Measurements from ENCODE around the gene ZNF506.
A peak's percentile ranks its signal among the peaks of the same experiment; 100 is the strongest.
"Not testable (repeated sequence)": the region's sequence is repeated elsewhere in the genome, so short reads cannot be mapped to it uniquely, and the experiment has no call there.

ZNF506 gene

DNA sequence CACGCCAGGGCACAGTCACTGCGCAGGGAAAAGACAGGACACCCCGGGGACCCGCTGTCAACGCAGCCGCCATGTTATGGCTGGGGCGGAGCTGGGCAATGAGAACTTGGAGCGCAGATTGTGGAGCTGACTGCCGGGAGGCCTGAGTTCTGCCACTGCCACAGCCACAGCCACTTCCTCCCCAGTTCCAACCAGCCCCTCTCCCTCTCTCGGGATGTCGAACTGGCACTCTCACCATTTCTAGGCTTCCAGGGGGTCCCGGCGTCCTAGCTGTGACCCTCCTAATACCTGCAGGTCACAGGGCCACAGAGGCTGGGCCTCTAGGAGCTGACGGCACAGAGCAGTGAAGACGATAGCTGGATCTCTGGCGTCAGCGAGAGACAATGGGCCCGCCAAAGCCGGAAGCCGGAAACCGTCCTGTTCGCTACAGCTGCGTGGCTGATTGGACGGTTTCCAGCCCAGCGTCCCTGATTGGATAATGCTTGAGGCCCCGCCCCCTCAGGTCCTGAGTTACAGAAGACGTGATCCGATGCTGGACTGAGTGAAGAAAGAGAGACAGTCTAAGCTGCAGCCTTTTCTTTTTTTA is at the start of gene ZNF506:
ZNF506 (minus strand) TSS at position 385 of the 586 bp plus-strand sequence; CDS start at position 238, 147 bp downstream.
- DNase-seq (ENCODE audit: low read depth, low spot score) = peak; percentile 96

GRCh38 chr19:19870086-19870485 is 48.5 kb upstream of the ZNF506 start:
- not testable (repeated sequence) for DNase-seq (ENCODE audit: low read depth, low spot score)

DNA sequence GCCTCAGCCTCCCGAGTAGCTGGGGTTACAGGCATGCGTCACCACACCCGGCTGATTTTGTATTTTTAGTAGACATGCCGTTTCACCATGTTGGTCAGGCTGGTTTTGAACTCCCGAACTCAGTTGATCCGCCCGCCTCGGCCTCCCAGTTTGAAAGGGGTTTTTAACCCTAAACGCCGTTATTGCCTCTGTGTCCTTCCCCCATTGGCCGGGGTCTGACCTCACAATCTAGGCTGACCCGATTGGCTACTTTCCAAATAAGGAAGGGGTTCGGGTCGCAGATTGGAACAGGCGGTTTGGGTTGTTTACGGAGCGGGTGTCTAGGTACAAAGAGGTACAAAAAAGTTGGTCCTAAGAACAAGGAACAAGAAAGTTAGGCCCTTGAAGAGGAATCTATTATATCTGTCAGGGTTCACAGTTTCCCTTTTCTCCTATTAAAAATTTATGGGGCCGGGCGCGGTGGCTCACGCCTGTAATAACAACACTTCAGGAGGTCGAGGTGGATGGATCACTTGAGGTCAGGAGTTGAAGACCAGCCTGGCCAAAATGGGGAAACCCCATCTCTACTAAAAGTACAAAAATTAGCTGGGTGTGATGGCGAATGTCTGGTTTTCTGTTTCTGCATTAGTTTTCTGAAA is 45.2 kb upstream of the ZNF506 start:
- DNase-seq (ENCODE audit: low read depth, low spot score) = peak; percentile 86

- peak; percentile 98 for DNase-seq (ENCODE audit: low read depth, low spot score)
These were observed 44.4 kb upstream of the ZNF506 start, which contains the start of gene ZNF253 for GRCh38 chr19:19865750-19866610. Gene ZNF253 (plus strand): TSS chr19:19865882. CDS start chr19:19865997, 115 bp downstream.

DNA sequence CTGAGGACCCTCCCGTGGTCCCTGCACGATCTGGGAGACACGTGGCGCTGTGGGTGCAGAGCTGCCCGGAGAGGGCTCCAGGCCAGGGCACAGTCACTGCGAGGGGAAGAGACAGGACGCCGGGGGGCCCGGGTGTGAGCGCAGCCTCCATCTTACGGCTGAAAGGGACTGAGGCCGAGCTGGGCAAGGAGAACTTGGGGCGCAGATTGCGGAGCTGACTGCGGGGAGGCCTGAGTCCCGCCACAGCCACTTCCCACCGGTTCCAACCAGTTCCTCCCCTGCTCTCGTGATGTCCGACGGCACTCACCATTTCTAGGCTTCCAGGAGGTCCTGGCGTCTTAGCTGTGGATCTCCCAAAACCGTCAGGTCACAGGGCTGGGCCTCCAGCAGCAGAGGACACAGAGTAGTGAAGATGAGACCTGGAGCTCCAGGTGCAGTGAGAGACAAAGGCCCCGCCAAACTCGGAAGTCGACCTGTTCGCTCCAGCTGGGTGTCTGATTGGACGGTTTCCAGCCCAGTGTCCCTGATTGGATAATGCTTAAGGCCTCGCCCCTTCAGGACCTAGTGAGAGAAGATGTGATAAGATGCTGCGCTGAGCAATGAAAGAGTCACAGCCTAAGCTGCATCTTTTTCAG is 39.3 kb upstream of the ZNF506 start:
- DNase-seq (ENCODE audit: low read depth, low spot score) = peak; percentile 16

GRCh38 chr19:19858751-19859150 is 37.2 kb upstream of the ZNF506 start:
- DNase-seq (ENCODE audit: low read depth, low spot score) = no peak

DNA sequence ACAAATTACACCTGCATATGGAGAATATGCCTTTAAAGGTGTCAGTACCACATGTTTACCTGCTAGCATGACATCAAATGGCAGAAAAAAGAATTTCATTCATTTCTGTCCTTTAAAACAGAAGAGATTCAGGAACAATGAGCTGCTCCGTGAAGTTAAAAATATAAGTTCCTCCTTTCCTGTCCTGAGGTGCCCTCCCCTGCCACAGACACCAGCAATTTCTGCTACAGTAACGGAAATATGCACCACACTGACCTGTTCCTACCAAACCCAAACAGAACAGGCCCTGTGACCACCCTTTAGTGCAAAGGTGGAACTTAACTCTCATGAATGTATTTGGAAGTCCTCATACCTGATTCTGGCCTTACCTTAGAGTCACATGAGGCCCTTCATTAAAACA is 30.2 kb upstream of the ZNF506 start:
- DNase-seq (ENCODE audit: low read depth, low spot score) = not testable (repeated sequence)

GRCh38 chr19:19849056-19849455 is 27.5 kb upstream of the ZNF506 start:
- no peak for DNase-seq (ENCODE audit: low read depth, low spot score)

- DNase-seq (ENCODE audit: low read depth, low spot score) = no peak
These were observed 26.2 kb upstream of the ZNF506 start for GRCh38 chr19:19847781-19848180.

DNA sequence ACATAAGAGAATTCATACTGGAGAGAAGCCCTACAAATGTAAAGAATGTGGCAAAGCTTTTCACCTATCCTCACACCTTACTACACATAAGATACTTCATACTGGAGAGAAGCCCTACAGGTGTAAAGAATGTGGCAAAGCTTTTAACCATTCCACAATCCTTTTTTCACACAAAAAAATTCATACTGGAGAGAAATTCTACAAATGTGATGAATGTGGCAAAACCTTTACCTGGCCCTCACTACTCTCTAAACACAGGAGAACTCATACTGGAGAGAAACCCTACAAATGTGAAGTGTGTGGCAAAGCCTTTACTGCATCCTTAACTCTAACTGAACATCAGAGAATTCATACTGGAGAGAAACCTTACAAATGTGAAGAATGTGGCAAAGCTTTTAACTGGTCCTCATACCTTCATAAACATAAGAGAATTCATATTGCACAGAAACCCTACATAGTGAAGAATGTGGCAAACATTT is 14.0 kb upstream of the ZNF506 start:
- no peak for DNase-seq (ENCODE audit: low read depth, low spot score)

DNA sequence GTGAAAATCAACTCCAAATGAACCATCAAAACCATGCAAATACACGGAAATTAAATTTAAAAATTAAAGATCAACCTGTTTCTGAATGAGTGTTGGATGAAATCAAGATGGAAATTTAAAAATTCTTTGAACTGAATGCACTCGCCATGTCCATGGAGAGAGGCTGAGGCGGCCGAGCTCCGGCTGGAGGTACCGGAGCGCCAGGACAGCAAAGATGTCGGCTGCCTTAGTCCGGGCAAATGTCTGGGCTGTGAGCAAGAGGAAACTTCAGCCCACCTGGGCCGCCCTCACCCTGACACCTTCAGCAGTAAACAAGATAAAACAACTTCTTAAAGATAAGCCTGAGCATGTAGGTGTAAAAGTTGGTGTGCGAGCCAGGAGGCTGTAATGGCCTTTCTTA is 5.3 kb upstream of the ZNF506 start:
- no peak for DNase-seq (ENCODE audit: low read depth, low spot score)

DNA sequence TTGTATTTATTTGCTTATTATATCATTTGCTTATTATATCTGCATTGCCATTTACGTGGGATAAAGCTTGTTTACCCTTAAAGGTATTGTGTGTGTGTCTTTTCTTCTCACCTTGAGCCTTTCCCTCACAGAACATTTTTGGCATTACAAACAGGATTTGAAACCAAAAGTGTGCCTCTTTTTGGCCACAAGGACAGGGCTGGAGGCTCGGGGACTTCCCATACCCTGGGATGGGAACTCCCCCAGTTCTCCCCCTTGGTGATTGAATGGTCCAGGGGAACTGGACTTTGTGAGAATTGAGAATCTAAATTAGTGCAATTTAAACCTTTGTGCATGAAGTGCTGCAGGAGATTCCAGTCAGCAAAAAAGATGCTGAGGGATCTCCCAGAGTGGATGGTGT is 2.4 kb upstream of the ZNF506 start:
- no peak for DNase-seq (ENCODE audit: low read depth, low spot score)

GRCh38 chr19:19821976-19822375 is 426 bp upstream of the ZNF506 start:
- not testable (repeated sequence) for DNase-seq (ENCODE audit: low read depth, low spot score)

DNA sequence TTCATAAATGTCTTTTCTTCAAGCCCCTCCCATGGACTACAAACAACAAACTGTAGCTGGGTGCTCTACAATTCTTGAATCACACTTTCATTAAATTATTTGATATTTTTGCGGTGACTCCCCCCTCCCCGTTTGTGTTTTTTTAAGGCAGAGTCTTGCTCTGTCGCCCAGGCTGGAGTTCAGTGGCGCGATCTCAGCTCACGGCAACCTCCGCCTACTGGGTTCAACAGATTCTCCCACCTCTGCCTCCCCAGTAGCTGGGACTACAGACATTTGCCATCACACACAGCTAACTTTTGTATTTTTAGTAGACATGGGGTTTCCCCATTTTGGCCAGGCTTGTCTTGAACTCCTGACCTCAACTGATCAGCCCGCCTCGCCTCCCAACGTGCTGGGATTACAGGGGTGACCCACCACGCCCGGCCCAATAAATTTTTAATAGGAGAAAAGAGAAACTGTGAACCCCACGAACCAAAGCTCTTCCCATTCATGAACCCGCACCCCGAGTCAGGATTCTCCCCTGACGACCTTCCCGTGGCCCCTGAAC is 703 bp downstream of the ZNF506 start:
- DNase-seq (ENCODE audit: low read depth, low spot score) = no peak

DNA sequence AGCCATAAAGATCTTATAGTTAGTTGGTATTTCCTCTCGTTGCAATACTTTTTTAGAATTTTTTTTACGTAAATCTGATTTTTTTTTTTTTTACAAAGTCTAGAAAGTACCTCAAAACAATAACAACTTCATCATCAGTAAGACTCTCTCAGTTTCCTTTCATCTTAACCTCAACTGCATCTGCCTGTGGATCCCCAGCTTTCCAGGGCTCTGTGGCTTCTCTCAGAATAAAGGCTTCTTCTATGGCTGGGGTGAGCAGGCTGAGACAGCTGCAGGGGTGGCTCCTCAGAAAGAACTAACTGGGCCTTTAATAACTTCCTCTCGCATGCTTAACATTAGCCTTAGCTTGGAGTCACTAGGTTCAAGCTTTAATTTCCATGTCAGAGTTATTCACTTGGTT is 4.2 kb downstream of the ZNF506 start:
- DNase-seq (ENCODE audit: low read depth, low spot score) = no peak

DNA sequence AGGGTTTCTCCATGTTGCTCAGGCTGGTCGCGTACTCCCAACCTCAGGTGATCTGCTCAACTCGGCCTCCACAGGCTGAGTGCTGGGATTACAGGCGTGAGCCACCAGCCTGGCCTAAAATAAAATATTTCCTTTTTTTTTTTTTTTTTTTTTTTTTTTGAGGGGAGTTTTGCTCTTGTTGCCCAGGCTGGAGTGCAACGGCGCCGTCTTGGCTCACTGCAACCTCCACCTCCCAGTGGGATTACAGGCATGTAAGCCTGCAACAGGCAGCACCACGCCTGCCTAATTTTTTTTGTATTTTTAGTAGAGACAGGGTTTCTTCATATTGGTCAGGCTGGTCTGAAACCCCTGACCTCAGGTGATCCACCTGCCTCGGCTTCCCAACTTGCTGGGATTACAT is 4.9 kb downstream of the ZNF506 start:
- DNase-seq (ENCODE audit: low read depth, low spot score) = no peak

DNA sequence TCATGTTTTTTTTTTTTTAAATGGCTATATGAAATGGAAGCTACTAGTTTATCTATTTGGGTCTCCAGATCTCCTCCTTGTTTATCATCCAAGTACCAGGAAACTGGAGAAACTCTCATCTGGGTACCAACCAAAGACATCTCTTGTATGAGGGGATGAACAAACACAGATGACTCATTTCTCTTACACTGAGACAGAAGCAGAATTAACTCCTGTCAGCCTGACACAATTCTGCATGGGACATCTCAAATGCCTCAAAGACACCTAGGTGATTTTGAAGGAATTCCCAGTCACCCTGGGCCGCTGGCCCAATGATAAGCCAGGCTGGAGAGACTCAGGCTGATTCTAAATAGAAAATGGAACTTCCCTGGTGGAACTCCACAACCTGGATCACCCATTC is 9.6 kb downstream of the ZNF506 start:
- not testable (repeated sequence) for DNase-seq (ENCODE audit: low read depth, low spot score)

DNA sequence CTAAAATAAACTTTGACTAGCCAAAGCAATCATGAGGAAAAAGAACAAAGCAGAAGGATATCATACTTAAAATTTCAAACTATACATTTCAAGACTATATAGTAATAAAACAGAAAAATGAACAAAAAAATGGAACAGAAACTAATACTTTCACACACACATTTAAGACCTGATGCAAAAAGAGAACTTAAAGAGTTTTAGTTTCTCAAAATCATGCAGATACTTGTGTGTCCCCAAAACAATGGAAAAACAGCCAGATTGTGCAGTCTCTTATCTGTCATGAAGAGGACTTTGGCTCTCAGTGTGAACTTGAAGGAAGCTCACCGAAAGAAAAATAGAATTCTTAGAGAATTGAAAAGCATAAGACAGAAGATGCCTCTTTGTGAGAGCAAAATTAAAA is 16.1 kb downstream of the ZNF506 start:
- DNase-seq (ENCODE audit: low read depth, low spot score) = no peak

DNA sequence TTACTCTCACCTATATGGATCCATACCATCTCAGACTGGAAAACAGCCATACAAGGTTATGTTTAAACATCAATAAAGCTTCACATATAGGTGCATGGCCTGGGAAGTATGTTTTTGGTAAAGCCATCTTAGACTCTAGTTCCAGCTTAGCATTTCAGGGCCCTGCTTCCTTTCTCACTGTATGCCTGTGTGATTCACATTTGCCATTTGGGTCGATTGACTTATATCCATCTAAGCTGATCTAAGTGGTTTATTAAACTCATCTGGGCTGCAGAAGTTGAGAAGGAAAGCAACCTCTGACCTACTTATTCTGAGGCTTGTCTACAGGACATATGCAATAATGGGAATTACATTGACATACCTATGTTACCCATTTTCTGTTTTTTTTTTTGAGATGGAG is 33.5 kb downstream of the ZNF506 start:
- no peak for DNase-seq (ENCODE audit: low read depth, low spot score)

- not testable (repeated sequence) for DNase-seq (ENCODE audit: low read depth, low spot score)
These were observed 36.1 kb downstream of the ZNF506 start for GRCh38 chr19:19785476-19785875.

DNA sequence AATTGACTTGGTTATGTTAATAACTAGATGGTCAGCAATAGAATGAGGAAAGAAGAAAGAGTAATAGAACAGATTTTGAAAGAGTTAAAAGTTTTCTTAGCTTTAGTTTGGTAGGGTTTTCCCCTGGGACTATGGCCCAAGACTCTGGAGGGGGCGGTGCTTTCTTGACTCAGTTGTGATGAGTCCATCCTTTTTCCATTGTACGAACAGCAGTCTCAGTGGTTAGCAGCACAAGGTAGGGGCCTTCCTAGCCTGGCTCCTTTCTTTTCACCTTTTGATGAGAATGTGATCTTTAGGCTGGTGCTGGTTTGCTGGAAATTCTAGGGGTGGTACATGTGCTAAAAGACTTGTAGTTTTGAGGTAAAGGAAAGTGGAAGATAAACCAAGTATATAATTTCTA is 38.8 kb downstream of the ZNF506 start:
- DNase-seq (ENCODE audit: low read depth, low spot score) = no peak

GRCh38 chr19:19781791-19782190 is 39.8 kb downstream of the ZNF506 start:
- not testable (repeated sequence) for DNase-seq (ENCODE audit: low read depth, low spot score)
